NCI-H524 treated with DMSO at 0.1 percent for 48 hours (cell line): ENCODE measurements around the gene GNAL.

ENCODE experiments used
- DNase-seq: peaks from one replicate; lab custom pipeline; 2025; lab: John Stamatoyannopoulos, UW

GNAL gene

DNA sequence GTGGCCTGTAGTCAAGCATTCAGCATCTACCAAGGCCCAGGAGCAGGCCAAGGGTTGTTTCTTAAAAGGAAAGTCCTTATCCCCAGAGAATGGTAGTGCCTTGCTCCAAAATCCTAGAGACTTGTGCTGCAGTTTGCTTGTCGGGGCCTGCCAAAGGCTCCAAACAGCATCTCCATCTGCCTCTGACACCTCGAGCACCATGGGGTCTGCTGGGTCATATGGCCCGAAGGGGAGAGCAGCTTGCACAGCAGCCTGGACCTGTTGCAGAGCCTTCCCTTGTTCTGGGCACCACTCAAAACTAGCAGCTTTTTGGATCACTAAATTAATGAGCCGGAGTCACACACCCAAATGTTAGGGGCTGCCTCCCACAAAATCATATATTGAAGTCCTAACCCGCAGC is 35.7 kb downstream of the GNAL start:
- DNase-seq = no peak

DNA sequence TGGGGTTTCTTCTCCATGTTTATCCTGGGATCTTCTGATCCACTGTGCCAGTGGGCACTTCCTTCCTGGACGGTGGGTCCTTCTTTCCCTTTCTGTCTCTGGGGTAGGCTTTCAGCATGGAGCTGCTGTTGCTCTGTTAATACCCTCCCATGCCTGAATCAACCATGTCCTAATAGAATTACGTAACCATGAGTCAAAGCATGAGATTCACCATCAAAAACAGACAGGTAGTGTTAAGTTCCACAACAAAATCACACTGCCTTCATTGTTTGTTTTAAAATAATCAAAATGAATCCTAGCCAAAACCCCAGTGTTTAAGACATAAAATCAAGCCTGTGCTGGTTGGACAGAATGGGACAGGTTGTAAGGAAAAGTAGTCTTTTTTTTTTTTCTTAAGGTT is 37.5 kb downstream of the GNAL start:
- no peak for DNase-seq

DNA sequence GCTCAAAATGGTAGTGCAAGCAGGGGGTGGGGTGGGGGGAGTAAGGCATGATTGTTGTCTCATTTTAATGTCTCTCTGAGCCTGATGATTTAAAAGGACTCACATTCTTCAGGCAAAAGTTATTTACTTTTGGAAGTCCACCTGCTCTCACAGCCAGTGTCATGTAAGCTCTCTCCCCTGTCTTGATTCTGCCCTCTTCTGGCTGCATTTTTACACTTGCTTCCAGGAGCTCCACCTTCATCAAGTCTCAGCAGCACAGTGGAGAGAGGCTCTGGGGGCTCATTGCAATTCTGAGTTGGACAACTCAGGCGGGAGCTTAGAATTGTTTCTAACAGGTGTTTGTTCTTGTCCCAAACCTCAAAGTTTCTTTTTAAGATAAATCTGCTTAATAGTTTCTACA is 39.2 kb downstream of the GNAL start:
- no peak for DNase-seq

DNA sequence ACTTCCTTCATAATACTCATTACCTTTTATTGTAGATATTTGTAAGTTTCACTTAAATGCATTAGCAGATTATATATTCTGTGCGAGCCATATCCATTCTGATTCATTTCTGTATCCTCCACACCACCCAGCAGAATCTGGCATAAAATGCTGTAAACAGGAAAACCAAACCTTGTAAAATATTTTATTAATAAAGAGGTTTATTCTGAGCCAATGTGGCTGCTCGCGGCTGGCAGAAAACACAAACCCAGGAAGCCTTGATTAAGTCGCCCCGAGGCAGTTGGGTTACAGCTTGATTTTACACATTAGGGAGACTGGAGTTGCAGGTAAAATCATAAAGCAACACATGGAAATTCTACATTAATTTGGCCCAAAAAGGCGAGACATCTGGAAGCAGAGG is 40.5 kb downstream of the GNAL start:
- no peak for DNase-seq

DNA sequence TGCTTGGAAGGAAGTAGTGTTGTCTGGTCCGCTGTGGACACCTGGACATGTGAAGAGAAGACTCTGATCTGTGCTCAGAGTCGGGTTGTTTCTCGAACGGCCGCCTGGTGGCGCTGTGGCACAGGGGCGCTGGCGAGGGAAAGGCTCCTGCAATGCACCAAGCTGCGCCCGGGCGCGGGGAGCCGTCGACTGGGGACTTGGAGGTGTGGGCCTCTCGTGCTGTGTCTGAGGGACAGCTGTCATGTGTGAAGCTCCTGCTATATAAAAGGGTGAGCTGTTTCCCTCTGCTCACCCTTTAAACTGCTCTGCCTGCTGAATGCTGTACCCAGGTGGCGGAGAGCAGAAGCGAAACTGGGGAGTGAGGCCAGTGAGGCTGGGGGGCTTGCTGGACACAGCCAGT is 44.0 kb downstream of the GNAL start:
- no peak for DNase-seq

DNA sequence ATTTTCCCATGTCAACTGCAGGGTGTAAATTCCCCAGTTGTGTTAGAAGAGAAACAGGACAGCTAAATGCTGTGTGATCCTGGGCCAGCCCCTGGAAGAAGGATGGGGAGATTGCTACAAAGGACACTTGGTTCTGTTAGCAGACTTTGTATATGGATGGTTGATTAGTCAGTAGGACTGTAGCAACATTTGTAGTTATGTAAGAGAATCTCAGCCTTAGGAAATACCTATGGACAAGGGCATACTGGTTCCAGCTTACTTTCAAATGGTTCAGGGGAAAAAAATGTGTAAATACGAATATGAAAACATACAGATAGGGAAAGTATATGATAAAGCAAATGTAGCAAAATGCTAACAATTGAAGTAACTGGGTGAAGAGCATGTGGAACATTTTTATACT is 47.6 kb downstream of the GNAL start:
- DNase-seq = no peak

DNA sequence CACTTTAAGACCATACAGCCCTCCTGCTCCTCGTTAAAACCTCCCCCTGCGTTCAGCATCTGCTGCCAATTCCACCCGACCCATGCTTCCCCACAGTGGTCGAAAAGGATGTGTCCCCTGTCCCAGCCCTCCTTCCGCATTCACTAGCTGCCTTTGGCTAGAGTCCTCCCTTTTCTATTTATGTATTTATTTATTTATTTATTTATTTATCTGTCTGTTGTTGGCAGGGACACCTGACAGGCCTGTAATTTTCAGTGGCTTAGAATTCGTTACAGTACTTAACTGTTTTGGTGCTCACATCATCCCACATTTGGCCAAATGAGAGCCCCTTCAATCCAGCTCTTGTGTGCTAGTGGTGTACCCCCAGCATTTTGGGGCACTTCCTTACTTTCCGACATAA is 50.8 kb downstream of the GNAL start:
- no peak for DNase-seq

DNA sequence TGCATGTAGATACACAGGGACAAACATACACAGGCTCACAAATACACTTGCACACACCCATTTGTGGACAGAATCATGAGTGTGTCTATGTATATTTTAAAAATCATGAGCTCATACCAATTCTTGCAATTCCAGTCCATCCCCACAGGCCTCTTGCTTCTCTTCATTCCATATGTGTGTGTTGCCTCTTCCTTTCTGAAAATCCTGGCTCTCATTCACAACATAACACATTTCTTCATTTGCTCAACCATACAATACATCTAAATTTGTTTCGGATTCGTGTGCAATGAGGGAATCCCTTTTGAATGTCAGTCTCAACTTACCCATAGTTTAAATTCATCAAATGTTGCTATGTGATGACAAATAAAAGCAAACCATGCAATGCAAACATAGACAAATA is 51.4 kb downstream of the GNAL start:
- no peak for DNase-seq

DNA sequence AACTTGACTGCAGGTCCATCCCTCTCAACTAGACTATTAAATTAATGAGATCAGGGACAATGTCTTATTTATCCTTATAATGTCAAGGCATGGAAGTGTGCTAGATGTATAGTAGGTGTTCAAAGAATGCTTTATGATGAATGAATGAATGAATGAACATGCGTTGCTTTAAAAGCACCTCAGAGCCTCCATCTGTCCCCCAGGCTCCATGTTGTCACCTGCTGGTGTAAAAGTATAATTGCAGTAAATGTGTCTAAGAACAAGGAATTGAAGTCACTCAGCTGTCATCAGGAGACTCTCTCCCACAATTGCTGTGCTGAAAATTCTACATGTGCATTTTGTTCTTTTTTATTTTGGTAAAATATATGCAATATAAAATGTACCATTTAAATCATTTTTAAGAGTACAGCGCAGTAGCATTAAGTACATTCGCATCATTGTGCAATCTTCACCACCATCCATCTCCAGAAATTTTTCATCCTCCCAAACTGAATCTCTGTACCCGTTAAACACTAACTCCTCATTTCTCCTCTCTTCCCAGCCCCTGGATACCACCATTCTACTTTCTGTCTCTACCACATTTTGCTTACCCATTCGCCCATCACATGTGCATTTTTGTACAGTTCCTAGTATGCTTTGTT is 52.6 kb downstream of the GNAL start:
- no peak for DNase-seq

DNA sequence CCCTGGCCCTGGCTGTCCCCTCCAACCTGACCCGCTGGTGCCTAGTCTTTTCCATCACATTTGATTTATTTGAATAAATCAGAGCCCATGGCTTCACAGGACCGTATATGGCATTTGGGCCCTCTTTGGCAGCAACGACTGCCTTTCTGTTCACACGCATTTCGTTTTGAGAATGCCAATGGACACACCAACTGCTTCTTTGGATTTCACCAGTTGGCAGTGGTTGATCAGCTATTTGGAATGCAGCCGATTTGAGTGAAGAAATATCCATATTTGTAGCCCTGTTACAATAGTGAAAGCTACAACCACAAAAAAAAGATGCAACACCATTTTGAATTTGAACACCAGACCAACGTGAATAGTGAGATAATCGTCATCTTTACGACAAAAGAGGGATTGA is 56.5 kb downstream of the GNAL start:
- no peak for DNase-seq

DNA sequence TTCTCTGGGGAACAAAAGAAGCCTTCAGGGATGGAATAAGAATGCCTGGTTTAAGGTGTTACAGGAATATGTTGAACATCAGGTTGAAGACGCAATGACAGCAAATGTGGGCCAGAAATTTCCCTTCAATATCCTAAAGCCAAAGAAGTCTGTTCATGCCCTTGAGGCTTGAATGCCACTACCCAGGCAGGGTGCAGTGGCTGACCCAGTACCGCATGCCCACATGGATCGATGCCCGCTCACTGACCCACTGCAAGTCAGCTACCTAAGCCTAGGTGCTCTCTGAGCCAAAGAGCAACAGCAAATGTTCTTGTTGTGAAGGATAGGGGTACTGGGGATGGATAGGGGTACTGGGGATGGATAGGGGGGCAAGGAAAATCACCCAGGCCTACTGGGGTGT is 58.2 kb downstream of the GNAL start:
- DNase-seq = no peak

DNA sequence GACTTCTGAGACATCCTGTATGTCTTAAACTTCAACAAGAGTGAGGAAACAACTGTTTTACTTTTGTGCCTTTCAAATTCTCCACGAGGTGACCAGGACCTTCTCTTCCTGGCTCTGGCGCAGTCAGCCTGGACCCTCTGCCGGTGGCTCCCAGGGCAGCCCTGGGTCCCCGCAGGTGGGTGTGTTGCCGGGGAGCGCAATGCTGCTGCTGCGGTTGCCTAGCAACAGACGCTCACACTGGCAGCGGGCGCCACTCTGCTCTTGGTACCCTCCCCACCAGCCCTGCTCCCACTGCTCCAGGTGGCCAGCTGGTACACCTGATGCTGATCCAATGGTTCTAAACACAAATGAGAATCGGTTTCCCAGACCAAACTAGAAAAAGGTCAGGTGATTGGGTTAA is 58.7 kb downstream of the GNAL start:
- DNase-seq = no peak

DNA sequence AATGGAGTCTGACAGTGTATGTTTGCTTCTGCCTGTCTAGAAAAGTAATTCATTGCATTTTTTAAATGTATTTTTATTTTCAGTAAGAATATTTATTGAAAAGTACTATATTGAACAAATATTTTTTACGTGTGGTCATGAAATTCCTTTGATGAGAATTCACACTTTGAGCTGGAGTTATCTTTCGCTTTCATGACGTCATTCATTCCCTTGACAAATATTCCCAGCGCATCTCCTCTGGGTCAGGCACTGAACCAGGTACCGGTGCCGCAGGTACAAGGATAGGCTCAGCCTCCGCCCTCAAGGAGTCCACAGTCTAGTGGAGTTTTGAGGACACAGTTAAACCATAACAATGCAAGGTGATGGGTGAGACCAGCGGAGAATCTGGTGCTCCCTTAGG is 60.2 kb downstream of the GNAL start:
- no peak for DNase-seq

DNA sequence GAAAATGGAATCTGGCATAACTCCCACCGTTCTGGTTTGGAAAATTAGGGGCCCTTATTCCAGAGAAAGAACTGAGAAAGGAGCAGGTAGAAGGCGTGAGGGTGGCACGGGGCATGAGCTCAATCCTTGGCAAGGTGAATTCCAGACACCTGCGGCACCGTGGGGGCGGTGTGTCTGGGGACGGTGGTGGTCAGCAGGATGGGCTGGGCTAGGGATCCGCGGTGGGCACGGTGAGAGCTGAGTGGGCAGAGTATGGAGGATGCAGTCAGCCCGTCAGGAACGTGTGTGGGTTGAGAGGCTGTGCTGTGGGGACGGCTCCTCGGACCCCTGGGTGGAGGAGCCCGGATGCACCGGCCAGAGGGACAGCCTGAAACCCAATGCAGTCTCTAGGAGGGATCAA is 61.1 kb downstream of the GNAL start:
- DNase-seq = no peak

DNA sequence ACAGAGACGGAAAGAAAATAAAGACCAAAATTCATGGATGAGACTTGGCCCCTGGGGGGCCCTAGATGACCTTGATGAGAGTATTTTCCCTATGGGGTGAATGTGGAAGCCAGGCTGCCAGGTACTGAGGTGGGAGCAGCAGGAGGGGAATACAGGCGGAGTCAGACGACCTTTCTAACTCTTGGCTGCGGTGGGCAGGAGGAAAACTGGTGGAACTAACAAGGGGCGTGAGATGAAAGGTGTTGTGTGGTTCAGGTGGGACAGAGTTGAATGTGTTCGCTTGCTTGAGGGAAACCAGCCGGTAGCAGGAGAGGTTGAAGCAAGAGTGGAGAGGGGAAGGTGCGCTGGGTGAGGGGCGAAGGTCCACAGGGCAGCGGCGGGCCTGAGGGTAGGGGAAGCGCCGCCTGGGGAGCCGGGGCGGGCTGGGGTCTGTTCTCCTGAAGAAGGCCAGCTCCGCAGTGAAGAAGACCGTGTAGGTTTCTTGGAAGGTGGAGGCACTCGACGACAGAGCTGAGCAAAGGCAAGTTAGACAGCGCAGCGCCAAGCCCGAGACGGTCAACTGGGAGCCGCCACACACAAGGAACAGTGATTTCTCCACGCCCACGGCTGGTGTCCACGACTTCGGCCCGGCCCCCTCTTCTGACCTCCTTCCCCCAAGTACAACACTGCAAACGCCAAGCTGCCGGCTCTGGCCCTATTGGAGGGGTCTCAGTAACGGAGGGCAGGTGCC is 61.7 kb downstream of the GNAL start:
- DNase-seq = no peak

DNA sequence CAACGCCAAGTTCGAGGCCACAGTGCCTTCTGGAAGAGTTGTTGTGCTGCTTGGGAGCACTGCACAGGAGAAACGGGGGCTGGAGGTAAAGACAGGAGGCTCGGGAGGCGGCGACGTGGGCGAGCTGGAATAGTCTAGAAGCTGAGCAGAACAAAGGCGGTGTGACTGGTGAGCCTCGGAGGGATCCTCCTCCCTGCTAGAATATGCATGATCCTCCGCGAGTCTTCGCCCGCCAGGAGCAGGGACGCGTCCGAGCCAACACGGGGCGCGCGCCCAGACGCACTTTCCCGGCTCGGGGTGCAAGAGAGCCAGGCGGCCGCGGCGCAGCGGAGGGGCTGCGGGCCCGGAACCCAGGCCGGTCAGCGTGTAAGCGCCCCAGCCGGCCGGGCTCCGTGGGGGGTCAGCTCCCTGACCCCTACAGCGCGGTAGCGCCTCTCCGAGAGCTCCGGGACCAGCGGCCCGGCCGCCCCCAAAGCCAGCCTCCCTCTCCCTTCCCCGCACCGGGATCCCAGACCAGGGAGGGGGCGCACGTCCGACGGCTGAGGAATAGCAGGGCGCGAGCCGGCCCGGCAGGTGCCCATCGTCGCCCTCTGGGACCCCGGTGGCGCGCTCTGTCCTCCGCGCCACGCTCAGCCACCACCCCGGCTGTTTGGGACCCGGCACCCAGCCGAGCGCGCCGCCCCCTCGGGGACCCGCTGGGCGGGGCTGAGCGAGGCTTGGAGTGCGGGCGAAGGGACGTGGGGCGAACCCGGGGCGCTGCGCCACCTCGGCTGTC is 62.5 kb downstream of the GNAL start:
- DNase-seq = no peak

DNA sequence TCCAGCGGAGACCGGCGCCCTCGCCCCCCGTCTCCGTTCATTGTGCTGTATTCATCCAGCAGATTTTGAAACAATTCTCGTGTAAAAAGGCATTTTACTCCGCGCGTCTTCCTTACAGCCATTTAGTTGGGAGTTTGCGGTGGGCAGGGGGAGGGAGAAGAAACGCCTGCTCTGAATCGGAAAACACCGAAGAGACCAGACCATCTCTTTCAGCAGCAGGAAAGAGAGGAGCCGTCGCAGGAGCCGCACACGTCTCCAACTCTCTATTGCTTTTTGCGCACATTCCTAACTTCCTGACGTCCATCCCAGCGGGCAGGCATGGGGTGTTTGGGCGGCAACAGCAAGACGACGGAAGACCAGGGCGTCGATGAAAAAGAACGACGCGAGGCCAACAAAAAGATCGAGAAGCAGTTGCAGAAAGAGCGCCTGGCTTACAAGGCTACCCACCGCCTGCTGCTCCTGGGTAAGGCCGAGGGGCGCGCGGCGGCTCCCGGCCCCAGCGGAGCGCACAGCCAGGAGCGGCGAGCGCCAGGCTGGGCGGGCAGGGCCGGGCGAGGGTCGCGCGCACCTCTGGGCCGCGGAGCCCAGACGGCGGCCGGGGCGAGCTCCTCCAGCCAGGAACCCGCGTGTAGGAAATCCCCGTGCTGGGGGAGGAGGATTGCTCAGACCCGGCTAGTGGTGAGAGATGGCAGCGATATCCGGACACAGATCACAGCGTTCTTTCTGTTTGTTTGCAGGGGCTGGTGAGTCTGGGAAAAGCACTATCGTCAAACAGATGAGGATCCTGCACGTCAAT is 63.2 kb downstream of the GNAL start:
- no peak for DNase-seq

DNA sequence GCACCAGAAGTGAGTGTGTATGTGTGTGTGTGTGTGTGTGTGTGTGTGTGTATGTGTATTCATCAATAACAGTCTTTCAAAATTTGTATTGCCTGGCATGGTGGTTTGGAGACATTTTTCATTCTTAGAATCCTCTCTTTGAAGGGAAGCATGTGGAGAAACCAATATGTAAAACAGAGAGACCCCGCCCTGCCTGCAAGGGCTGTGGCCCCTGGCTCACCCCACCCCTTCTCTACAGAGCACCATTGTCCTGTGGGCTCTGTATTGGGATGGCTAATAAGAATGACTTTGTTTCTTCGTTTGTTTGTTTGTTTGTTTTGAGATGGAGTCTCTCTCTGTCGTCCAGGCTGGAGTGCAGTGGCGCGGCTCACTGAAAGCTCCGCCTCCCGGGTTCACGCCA is 65.9 kb downstream of the GNAL start:
- no peak for DNase-seq

DNA sequence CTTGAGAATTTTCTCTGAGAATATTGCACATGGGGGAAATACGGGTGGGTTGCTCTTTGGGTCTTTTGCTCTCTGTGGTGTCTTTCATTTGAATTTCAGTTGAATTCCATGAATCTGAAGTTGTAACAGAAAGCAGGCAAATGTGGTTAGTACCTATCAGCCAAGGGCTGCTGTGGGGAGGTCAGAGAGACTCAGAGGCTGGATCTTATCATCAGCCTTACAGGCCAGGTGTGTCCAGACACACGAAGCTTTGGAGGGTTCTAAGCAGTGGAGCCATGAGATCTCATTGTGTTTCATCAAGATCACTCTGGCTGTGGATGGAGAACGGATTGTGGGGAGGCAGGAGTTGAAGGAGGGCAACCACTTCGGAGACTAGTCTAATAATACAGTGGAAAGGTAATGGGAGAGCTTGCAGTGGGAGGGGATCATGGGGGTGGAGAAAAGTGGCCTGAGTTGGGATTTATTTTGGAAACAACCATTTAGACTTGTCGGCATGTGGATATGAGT is 68.1 kb downstream of the GNAL start:
- no peak for DNase-seq

DNA sequence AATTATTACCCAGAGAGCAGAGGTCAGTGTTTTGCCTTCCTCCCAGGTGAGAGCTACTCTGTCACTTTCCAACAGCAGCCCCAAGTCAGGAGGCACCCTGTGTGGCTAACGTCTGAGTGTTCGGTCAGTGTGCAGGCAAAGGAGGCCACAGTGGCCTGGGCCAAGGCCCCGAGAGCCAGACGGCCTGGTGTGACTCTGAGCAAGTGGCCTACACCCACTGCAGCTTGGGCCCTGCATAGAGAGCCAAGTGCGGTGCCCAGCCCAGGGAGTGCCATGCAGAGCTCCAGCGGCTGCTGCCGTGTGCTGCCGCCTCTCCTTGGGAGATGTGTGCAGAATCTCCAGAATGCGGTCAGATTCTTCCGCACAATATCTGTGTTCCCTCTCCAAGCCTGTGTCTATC is 70.4 kb downstream of the GNAL start:
- DNase-seq = no peak

DNA sequence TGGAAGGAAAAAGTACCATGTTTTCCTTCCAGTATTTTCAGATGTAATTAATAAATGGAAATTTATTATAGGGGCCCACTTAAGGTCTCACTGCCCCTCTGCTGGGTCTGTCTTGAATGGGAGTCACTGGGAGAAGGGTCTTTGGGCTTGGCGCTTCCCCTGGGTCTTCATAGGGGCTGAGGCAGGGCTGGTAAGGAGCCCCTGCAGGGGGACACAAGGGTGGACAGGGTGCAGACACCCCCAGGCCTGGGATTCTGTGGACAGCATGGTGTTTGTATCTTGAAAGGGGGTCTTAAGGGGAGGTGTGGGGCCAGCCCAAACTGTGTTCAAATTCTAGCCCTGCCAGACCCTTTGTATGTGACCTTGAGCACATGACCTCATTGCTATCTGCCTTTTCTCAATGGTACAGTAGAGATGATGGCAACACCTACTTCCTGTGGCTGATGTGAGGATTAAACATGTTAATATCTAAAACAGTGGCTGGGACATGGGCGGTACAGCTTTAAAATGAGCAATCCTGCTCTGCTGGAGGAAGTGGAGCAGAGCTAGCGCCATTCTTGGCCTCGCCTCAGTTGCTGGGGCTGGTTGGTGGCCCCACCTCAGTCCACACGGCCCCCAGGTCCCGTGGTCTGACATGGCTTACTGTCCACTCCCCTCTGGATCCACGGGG is 71.6 kb downstream of the GNAL start:
- DNase-seq = no peak

DNA sequence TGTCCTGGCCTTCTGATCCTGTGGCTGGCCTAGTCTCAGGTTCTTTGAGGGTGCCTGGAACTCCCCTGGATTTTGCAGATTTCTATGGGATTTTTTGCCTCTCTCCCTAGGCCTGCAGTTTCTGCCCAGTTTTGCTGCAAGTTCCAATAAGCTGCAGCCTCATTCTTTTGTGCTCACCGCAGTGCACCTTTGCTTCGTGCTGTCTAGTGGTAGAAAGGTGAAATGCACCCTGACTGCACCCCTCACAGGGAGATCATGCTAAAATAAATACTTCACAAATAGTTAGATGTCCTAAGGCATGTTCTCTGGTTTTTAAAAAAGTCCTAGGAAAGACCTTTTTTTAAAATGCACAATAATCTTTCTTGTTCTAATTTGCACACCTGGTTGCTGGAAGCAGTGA is 72.5 kb downstream of the GNAL start:
- DNase-seq = no peak
